Measurements from ENCODE around the gene DCC.

- TF ChIP-seq SMARCA4 (IDR thresholded peaks at IDR 0.05) (no peak), EZH2 (IDR thresholded peaks at IDR 0.05; ENCODE audit: borderline replicate concordance, low read depth, low read length) (no peak), ID3 (CRISPR knock-in tag; IDR thresholded peaks at IDR 0.05) (no peak), ID3 (tag; IDR thresholded peaks at IDR 0.05) (no peak), FOXJ3 (CRISPR knock-in tag; IDR thresholded peaks at IDR 0.05) (no peak), MEF2A (IDR thresholded peaks at IDR 0.05; ENCODE audit: control insufficient read depth, low read depth, low read length) (no peak), HINFP (tag; conservative IDR thresholded peaks at IDR 0.05; ENCODE audit: low read depth) (no peak), ZBTB12 (CRISPR knock-in tag; IDR thresholded peaks at IDR 0.05) (no peak), NFIC (IDR thresholded peaks at IDR 0.05) (no peak), ATF2 (CRISPR knock-in tag; IDR thresholded peaks at IDR 0.05) (no peak), NEUROD1 (IDR thresholded peaks at IDR 0.05; ENCODE audit: borderline replicate concordance, low read depth, low read length, partially characterized antibody) (no peak), ZNF586 (CRISPR knock-in tag; conservative IDR thresholded peaks at IDR 0.05) (no peak), POLR2A (conservative IDR thresholded peaks at IDR 0.05) (no peak), NR2C1 (IDR thresholded peaks at IDR 0.05) (no peak), NR2C1 (tag; IDR thresholded peaks at IDR 0.05) (no peak), ZNF311 (CRISPR knock-in tag; IDR thresholded peaks at IDR 0.05) (no peak)
These were observed 375.4 kb downstream of the DCC start for GRCh38 chr18:52715421-52715820.

Data from K562 (cell line).